HUES64 (cell line): ENCODE results near the gene PPP1R14B.

Source experiments
- H3K27ac ChIP-seq: 2 replicates; pipeline ENCODE4 v1.7.0; 2013; ENCODE audit warnings: low read depth, low read length, inconsistent platforms
- H3K27me3 ChIP-seq: 2 replicates; pipeline ENCODE4 v1.6.1; 2013; ENCODE audit warnings: mild to moderate bottlenecking, low read length; ENCODE audit not compliant: insufficient read depth
- H3K36me3 ChIP-seq: 2 replicates; pipeline ENCODE4 v1.6.1; 2013; ENCODE audit warnings: mild to moderate bottlenecking, low read length; ENCODE audit not compliant: insufficient read depth
- H3K4me1 ChIP-seq: 2 replicates; pipeline ENCODE4 v1.6.1; 2013; ENCODE audit warnings: mild to moderate bottlenecking, low read length, moderate library complexity; ENCODE audit not compliant: insufficient read depth
- H3K4me3 ChIP-seq: 2 replicates; pipeline ENCODE4 v1.5.1; 2013; ENCODE audit warnings: mild to moderate bottlenecking, low read length, moderate library complexity
- H3K9ac ChIP-seq: 2 replicates; pipeline ENCODE4 v1.6.1; 2013; ENCODE audit warnings: mild to moderate bottlenecking, low read depth, low read length
- H3K9me3 ChIP-seq: 2 replicates; pipeline ENCODE4 v1.6.1; 2013; ENCODE audit warnings: low read depth, low read length; ENCODE audit not compliant: insufficient read depth
- WGBS: fragments of 150-250, 120-280 bp; methylation state at CpG from one replicate; pipeline ENCODE4 v1.1.7; 2013; ENCODE audit warnings: missing lambda C conversion rate; 5-methylcytosine and 5-hydroxymethylcytosine counted together

The PPP1R14B gene

DNA sequence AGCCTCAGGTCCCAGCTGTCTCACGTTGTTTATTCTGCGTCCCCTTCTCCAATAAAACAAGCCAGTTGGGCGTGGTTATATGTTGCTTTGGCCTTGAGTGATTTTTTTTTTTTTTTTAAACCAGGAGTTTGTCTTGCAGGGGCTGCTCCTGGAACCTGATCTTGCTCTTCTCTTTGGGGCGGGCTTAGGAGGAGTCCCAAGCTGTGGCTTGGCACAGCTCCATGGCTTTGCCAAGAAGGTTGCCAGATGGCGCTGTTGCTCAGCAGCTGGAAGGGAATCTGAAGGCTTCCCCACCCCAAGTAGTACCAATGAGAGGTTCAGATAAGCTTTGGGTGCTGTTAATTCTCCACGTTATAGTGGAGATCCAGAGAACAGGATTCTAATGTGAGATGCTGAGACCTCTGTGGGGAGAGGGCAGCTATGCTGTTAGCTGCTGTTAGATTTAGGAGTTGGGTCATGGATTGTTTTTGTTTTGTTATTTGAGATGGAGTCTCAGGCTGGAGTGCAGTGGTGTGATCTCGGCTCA, 42.2 kb downstream of the PPP1R14B start:
- Histone ChIP-seq H3K36me3 (peaks cover 81% of the 10 kb centered on the region), H3K27me3 (no peaks in the 10 kb centered on the region), H3K9me3 (no peaks in the 10 kb centered on the region), H3K27ac (no peak overlapping the region), H3K4me3 (no peak overlapping the region), H3K9ac (no peak overlapping the region), H3K4me1 (no peaks in the 10 kb centered on the region)
- 87% methylated on average over 7 of the region's 7 CpGs for WGBS

DNA sequence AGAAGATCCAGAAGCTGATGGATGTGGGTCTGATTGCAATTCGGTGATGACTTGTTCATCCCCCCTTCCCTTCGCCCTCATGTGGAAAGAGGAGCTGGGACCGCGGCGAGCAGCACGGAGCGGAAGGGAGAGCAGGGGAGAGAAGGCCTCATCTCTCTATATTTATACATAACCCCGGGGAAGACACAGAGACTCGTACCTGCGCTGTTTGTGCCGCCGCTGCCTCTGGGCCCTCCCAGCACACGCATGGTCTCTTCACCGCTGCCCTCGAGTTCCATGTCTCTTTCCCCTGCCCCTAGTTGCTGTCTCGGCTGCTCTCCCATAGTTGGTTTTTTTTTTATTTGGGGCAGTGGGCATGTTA, 42.7 kb downstream of the PPP1R14B start:
- Histone ChIP-seq H3K27ac (no peak overlapping the region), H3K4me3 (no peak overlapping the region), H3K36me3 (peaks cover 84% of the 10 kb centered on the region), H3K9ac (no peak overlapping the region), H3K4me1 (no peaks in the 10 kb centered on the region), H3K9me3 (no peaks in the 10 kb centered on the region), H3K27me3 (no peaks in the 10 kb centered on the region)
- 96% methylated on average over 14 of the region's 16 CpGs for WGBS

DNA sequence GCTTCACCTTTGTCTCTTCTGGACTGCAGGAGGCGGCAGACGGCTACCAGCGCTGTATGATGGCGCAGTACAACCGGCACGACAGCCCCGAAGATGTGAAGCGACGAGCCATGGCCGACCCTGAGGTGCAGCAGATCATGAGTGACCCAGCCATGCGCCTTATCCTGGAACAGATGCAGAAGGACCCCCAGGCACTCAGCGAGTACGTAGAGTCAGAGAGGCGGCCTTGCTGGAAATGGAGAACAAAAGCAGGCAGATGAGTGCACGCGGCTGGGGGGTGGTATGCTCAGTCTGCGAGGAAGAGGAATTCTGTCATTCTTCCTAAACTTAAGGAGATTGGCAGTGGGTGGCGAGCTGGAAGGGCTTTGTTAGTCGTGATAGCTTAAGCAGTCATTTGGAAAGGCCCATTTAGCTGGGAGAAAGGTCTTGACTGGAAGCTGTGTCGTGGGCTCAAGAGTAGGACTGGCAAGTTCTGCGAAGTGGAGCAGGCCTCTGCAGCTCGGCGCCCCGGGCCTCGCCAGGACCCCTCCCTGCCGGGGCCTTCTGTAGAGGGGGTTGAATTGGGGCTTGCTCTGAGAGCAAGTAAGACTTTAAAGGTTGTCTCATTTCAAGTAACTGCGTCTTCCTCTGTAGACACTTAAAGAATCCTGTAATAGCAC, 43.2 kb downstream of the PPP1R14B start:
- Histone ChIP-seq H3K27ac (no peak overlapping the region), H3K4me3 (no peak overlapping the region), H3K9me3 (no peaks in the 10 kb centered on the region), H3K36me3 (peaks cover 89% of the 10 kb centered on the region), H3K9ac (0 out of 2 replicates have a peak overlapping the region, but pooled peaks have one; percentile 24), H3K4me1 (no peaks in the 10 kb centered on the region), H3K27me3 (no peaks in the 10 kb centered on the region)
- 95% methylated on average over 27 of the region's 27 CpGs for WGBS

DNA sequence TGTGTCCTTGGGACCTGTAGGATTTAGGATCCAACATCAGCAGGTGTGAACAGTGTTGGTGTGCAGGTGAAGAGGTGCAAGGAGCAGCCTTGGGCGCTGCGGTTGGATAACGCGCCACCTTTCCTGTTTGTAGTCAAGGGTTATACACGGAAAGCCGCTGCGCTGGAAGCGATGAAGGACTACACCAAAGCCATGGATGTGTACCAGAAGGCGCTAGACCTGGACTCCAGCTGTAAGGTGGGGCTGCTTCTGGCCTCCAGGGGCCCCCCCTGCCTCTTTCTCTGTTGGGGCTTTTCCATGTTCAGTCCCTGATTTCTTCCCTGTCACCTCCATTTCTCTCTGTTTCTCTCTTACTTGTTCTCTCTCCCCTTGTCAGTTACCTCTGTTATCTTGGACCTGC, 43.8 kb downstream of the PPP1R14B start:
- 98% methylated on average over 9 of the region's 9 CpGs for WGBS

DNA sequence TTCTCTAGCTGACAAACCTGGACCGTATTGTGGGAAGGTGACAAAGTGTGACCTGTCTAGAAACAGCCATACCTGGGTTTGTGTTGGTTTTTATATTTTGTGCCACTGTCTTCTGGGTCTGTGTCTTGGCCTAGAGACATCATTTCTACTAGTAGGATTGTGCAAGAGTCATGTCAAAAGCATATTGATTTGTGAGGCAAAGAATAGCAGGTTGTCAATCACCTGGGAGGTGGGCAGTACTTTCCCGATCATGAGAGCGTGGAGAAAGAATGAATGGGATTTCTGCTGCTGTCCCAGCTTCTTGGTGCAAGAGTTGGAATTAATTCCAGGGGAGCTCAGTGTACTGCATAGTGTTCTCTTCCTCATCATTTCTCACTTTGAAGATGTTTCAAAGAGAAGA, 45.2 kb downstream of the PPP1R14B start:
- Histone ChIP-seq H3K36me3 (peaks cover 96% of the 10 kb centered on the region), H3K9ac (no peak overlapping the region), H3K27ac (no peak overlapping the region), H3K9me3 (no peaks in the 10 kb centered on the region), H3K27me3 (no peaks in the 10 kb centered on the region), H3K4me1 (no peaks in the 10 kb centered on the region), H3K4me3 (no peak overlapping the region)
- WGBS = 95% methylated on average over 3 of the region's 3 CpGs

More for the DNA sequence above, 43.8 kb downstream of the PPP1R14B start:
- H3K9me3 ChIP-seq = no peaks in the 10 kb centered on the region
- no peak overlapping the region for H3K27ac ChIP-seq
- H3K36me3 ChIP-seq = peaks cover 95% of the 10 kb centered on the region
- H3K4me3 ChIP-seq = no peak overlapping the region
- H3K27me3 ChIP-seq = no peaks in the 10 kb centered on the region
- no peak overlapping the region for H3K9ac ChIP-seq
- no peaks in the 10 kb centered on the region for H3K4me1 ChIP-seq

DNA sequence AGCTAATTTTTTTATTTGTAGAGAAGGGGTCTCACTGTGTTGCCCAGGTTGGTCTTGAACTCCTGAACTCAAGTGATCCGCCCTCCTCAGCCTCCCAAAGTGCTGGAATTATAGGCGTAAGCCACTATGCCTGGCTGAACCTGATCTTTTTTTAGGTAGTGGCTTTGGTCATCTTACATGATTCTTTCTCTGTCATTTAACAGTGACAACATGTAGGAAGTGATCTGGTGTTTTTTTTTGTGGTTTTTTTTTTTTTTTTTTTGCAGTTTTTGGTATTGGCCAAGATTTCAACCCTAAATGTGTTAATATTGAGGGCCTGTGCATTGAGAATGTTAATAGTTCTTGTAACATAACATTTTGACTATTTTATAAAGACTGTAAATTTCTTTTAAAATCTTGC, 48.2 kb downstream of the PPP1R14B start:
- no peak overlapping the region for H3K4me3 ChIP-seq
- H3K4me1 ChIP-seq = no peaks in the 10 kb centered on the region
- 89% methylated on average over 2 of the region's 2 CpGs for WGBS
- H3K27ac ChIP-seq = no peak overlapping the region
- no peaks in the 10 kb centered on the region for H3K27me3 ChIP-seq
- H3K36me3 ChIP-seq = peaks cover 98% of the 10 kb centered on the region
- H3K9ac ChIP-seq = no peak overlapping the region
- H3K9me3 ChIP-seq = no peaks in the 10 kb centered on the region

DNA sequence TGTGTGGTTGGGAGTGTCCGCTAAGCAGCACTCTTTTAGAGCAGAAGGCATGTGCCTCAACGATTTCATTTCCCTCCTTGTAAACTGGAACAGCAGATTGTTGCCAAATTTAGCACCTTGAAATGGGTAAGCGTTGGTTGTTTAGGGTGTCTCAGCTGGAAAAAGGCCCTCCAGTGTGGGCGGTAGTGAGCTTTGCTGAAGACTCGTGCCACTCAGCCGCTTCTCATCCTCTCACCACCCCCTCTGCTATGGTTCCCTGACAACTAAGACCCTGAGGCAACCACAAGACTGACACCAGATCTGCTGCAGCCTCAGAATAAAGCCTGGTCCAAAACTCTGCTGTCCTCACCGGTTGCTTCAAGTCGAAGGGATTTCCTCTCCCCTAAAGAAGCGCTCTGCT, 50.1 kb downstream of the PPP1R14B start:
- no peaks in the 10 kb centered on the region for H3K4me1 ChIP-seq
- H3K36me3 ChIP-seq = peaks cover 96% of the 10 kb centered on the region

More for the DNA sequence above, 50.1 kb downstream of the PPP1R14B start:
- H3K27ac ChIP-seq = no peak overlapping the region
- no peak overlapping the region for H3K9ac ChIP-seq
- H3K4me3 ChIP-seq = no peak overlapping the region
- H3K27me3 ChIP-seq = no peaks in the 10 kb centered on the region
- no peaks in the 10 kb centered on the region for H3K9me3 ChIP-seq
- whole genome bisulfite sequencing = 93% methylated on average over 9 of the region's 9 CpGs
